Skeletal muscle tissue (tissue), 4 donors: ENCODE measurements around the gene CELA2A. TPM values are rescaled to one million over a fixed set of nuclear protein-coding genes. Genes with fewer than 3 reads are reported as not detected.

Experiments
- H3K27ac ChIP-seq: one replicate; pipeline ENCODE4 v1.7.0; 2013; ENCODE audit warnings: mild to moderate bottlenecking, low read depth, low read length, inconsistent platforms
- H3K27me3 ChIP-seq, 3 donors: one replicate each; pipeline ENCODE4 v1.7.0; 2013; ENCODE audit warnings: low read length in 3 of 3; ENCODE audit not compliant: control insufficient read depth in 3 of 3, insufficient read depth in 3 of 3
- H3K36me3 ChIP-seq, 3 donors: one replicate each; pipeline ENCODE4 v1.7.0; 2013; ENCODE audit warnings: low read length in 3 of 3; ENCODE audit not compliant: control insufficient read depth in 3 of 3, insufficient read depth in 3 of 3
- H3K4me1 ChIP-seq, 3 donors: one replicate each; pipeline ENCODE4 v1.7.0; 2013; ENCODE audit warnings: low read length in 3 of 3, mild to moderate bottlenecking in 3 of 3; ENCODE audit not compliant: control insufficient read depth in 3 of 3, insufficient read depth in 3 of 3
- H3K4me3 ChIP-seq, 3 donors: one replicate each; pipeline ENCODE4 v1.7.0; 2013; ENCODE audit warnings: low read length in 3 of 3
- H3K9ac ChIP-seq, 3 donors: one replicate each; pipeline ENCODE4 v1.7.0; 2013; ENCODE audit warnings: low read length in 3 of 3, mild to moderate bottlenecking in 3 of 3, moderate library complexity in 2 of 3, low read depth in 1 of 3
- H3K9me3 ChIP-seq, 3 donors: one replicate each; pipeline ENCODE4 v1.7.0; 2013; ENCODE audit warnings: low read length in 3 of 3; ENCODE audit not compliant: control insufficient read depth in 3 of 3
- total RNA-seq: library from RNA; depleted of rRNA; stranded (reverse); fragments of >200 nt; gene quantifications from one replicate; pipeline ENCODE4 v1.2.3, GENCODE V29; 2014
- donor health status: Osteomylitis.

CELA2A gene
- total RNA-seq, 1 donor from 2014 or later, result not detected

DNA sequence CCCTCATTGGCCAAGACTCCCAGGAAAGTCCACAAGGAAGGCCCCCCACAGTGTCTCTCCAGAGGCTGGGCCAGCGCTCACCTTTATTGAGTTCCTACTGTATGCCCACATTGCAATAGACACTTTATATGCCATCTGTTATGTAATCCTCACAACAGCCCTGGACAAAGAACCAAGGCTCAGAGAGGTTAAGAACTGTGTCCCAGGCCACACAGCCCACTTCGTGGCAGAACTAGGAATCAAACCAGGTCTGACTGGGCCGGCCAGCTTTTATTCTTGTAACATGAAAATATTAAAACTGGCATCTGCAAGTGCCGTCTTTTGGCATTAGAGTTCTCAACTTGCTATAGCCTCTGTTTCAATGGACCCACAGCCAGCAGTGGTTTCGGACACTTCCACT, 13.8 kb upstream of the CELA2A start:
- Histone ChIP-seq H3K9ac (no peak overlapping the region), H3K4me3 (no peak overlapping the region), H3K27me3 (peaks cover 0 to 19% (median 3%) of the 10 kb centered on the region in 3 donors), H3K4me1 (no peaks in the 10 kb centered on the region), H3K9me3 (no peaks in the 10 kb centered on the region), H3K36me3 (no peaks in the 10 kb centered on the region), H3K27ac (no peak overlapping the region)

DNA sequence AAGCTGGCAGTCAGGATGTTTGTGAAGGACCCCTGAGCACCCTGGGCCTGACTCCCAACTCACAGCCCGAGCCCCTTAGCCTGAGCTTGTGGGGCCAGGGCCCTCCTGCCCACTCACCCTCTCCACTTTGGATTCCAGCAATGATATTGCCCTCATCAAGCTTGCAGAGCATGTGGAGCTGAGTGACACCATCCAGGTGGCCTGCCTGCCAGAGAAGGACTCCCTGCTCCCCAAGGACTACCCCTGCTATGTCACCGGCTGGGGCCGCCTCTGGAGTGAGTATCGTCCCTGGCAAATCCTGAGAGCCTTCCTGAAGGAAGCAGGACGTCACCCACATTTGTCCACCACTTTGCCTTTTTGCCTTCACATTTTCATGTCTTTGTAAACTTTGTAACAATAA, 13.3 kb upstream of the CELA2A start:
- Histone ChIP-seq H3K4me1 (no peaks in the 10 kb centered on the region), H3K36me3 (no peaks in the 10 kb centered on the region), H3K9ac (no peak overlapping the region), H3K9me3 (no peaks in the 10 kb centered on the region), H3K27me3 (peaks cover 0 to 21% (median 3%) of the 10 kb centered on the region in 3 donors), H3K4me3 (no peak overlapping the region), H3K27ac (no peak overlapping the region)

DNA sequence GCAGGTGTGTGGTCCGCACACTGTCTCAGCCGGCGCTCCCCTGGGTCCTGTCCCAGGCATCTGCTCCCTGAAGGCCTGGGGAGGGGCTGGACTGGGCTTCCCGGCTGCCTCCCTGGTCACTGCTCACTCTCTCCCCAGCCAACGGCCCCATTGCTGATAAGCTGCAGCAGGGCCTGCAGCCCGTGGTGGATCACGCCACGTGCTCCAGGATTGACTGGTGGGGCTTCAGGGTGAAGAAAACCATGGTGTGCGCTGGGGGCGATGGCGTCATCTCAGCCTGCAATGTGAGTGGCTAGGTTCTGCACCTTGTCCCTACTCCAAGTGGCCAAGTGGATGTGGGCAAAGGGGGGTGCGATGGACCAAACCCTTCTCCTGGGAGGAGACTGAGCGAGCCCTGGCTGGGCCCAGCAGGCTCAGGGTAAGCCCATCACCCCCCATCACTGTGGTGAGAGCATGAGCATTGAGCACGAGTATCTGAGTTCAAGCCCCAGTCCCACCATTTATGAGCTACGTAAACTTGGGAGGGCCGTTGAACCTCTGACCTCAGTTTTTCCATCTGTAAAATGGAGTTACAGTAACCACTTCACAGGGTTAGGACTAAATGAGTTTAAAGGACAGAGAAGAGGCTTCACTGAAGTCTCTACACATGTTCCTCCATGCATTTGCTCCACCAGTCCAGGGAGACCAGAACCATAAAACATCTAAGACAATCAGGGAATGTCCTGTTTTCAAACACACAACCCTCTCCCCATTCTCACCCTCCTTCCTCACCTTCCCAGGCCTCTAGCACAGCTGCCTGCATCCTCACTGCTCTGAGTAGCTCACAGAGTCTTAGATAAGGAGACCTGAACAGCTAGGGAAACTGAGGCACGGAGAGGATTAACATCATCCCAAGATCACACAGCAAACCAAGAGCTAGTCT, 11.8 kb upstream of the CELA2A start:
- Histone ChIP-seq H3K9ac (no peak overlapping the region), H3K27ac (no peak overlapping the region), H3K9me3 (no peaks in the 10 kb centered on the region), H3K36me3 (no peaks in the 10 kb centered on the region), H3K27me3 (peaks cover 0 to 21% (median 3%) of the 10 kb centered on the region in 3 donors), H3K4me1 (no peaks in the 10 kb centered on the region), H3K4me3 (no peak overlapping the region)

DNA sequence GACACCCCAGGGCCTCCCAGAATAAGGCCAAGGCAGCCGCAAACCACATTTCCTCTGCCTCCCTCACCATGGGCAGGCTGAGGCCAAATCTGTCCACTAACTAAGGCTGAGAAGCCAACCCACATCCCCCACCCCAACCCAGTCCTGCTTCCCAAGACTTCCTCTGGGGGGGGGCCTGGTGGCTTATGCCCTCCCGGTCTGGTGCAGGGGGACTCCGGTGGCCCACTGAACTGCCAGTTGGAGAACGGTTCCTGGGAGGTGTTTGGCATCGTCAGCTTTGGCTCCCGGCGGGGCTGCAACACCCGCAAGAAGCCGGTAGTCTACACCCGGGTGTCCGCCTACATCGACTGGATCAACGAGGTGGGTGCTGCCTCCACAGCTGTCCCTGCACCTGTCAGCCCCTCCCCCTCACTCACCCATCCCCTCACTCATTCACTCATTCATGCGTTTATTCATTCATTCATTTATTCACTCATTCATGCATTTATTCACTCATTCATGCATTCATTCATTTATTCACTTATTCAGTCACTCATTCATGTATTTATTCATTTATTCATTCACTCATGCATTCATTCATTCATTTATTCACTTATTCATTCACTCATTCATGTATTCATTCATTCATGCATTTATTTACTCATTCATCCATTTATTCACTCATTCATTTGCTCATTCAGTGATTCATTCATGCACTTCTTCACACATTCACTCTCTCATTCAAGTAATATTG, 11.0 kb upstream of the CELA2A start:
- no peak overlapping the region for H3K4me3 ChIP-seq
- peaks cover 0 to 17% (median 3%) of the 10 kb centered on the region in 3 donors for H3K27me3 ChIP-seq
- H3K27ac ChIP-seq, result no peak overlapping the region
- no peaks in the 10 kb centered on the region for H3K36me3 ChIP-seq
- no peak overlapping the region for H3K9ac ChIP-seq
- no peaks in the 10 kb centered on the region for H3K4me1 ChIP-seq
- H3K9me3 ChIP-seq, result no peaks in the 10 kb centered on the region

DNA sequence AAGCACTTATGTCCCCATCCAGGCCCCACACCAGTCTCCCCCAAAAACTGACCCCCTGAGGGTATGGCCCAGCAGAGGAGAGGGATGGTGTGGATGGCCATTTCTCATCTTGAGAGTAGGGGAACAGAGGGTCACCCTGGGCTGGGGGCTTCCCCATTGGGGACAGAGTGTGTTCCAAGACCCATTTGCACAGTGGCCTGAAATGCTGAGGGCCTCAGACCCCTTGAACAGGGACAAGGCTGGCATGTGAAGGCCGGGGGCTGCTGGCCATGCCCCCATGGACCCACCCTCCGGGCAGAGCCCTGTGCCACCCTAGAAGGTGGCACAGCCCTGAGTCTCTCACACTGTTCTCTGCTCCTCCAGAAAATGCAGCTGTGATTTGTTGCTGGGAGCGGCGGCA, 10.3 kb upstream of the CELA2A start:
- Histone ChIP-seq H3K36me3 (no peaks in the 10 kb centered on the region), H3K27me3 (peaks cover 0 to 17% (median 3%) of the 10 kb centered on the region in 3 donors), H3K27ac (no peak overlapping the region), H3K9ac (no peak overlapping the region), H3K4me1 (no peaks in the 10 kb centered on the region), H3K4me3 (no peak overlapping the region), H3K9me3 (peaks cover 0 to 2% (median 0%) of the 10 kb centered on the region in 3 donors)

DNA sequence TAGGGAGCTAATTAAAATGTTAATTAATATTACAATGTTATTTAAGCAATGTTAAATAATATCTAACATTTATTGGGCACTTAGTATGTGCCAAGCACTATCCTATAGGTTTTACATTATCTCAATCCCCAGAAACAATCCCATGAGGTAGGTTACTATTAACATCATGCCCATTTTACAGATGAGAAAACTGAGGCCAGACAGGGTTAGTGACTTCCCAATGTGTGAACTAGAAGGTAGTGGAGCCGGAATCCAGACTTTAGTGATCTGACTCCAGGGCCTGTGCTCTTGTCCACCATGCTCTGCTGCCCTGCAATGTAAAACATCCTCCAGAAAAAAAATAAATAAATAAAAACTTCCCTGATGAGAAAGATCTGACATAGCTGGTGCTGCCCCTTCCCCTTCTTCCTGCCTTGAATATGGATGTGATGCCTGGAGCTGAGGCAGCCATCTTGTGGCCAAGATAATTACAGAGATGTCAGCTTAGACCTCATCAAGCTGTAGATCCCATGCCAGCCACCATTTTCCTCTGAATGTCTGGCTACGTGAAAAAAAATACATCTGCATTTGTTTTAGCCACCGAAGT, 7.6 kb upstream of the CELA2A start:
- no peak overlapping the region for H3K9ac ChIP-seq
- H3K4me1 ChIP-seq, result no peaks in the 10 kb centered on the region
- H3K36me3 ChIP-seq, result no peaks in the 10 kb centered on the region
- H3K9me3 ChIP-seq, result peaks cover 0 to 2% (median 0%) of the 10 kb centered on the region in 3 donors
- H3K27ac ChIP-seq, result no peak overlapping the region
- H3K27me3 ChIP-seq, result peaks cover 0 to 17% (median 3%) of the 10 kb centered on the region in 3 donors
- no peak overlapping the region for H3K4me3 ChIP-seq

DNA sequence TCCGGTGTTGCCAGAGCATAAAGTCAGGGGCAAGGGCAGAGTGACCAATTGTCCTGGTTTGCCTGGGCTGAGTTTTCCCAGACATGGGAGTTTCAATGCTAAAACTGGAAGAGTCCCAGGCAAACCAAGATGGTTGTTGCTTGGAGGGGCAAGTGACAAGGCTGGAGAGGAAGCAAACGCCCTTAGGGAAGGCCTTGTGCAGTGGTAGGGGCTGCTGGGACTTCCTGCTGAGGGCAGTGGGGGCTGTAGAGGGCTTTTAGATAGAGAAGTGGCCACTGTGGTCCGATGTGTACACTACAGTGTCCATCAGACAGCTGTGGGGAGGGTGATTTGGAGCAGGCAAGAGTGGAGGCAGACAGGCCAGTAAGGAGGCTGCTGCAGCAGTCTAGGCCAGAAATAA, 7.0 kb upstream of the CELA2A start:
- Histone ChIP-seq H3K27ac (no peak overlapping the region), H3K4me3 (no peak overlapping the region), H3K9me3 (peaks cover 0 to 2% (median 0%) of the 10 kb centered on the region in 3 donors), H3K27me3 (peaks cover 0 to 17% (median 3%) of the 10 kb centered on the region in 3 donors), H3K9ac (no peak overlapping the region), H3K36me3 (no peaks in the 10 kb centered on the region), H3K4me1 (no peaks in the 10 kb centered on the region)

DNA sequence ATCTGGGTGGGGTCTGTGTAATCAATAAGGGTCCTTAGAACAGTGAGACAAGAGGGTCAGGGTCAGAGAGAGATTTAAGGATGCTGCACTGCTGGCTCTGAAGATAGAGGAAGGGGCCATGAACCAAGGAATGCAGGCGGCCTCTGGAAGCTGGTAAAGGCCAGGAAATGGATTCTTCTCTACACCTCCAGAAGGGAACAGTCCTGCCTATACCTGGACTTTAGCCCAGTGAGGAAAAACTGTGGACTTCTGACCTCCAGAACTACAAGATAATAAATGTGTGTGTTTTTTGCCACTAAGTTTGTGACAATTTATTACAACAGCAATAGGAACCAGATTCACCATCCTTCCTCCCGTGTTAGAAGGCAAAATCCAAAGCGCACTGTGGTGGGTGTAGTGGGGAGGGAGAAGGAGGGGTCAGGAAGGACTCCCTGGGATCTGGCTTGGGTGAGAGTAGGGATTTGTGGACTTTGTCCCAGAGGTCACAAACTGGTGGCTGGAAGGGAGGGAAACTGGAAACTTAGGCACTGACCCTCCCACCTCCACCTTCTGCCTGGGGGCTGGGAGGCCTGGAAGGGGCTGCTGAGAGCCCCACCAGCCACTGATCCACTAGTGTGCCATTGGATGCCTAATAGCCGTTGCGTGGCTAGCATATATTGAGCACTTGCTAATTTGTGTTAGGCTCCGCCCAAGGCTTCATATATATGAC, 5.4 kb upstream of the CELA2A start:
- Histone ChIP-seq H3K9me3 (peaks cover 0 to 2% (median 0%) of the 10 kb centered on the region in 3 donors), H3K4me3 (no peak overlapping the region), H3K9ac (no peak overlapping the region), H3K27ac (no peak overlapping the region), H3K36me3 (no peaks in the 10 kb centered on the region), H3K4me1 (no peaks in the 10 kb centered on the region), H3K27me3 (peaks cover 0 to 15% (median 3%) of the 10 kb centered on the region in 3 donors)

DNA sequence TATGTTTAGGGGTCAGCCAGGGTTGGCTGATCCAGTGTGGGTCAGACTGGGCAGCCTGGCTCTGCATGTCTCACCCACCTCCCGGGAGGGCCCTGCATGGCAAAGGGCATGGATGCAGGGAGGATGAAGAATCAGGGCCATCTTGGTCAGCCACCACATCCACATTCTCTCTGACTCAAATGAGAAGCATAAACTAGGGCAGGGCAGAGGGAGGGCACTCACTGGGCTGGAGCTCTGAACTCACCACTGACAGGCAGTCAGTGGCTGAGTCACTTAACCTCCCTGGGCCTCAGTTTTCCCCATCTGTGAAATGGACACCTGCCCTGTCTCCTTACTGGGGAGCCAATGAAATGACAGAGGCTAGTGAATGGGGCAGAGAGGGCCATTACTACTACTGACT, 4.3 kb upstream of the CELA2A start:
- H3K9me3 ChIP-seq, result peaks cover 0 to 2% (median 0%) of the 10 kb centered on the region in 3 donors
- H3K27me3 ChIP-seq, result peaks cover 0 to 7% (median 0%) of the 10 kb centered on the region in 3 donors
- no peaks in the 10 kb centered on the region for H3K36me3 ChIP-seq
- no peaks in the 10 kb centered on the region for H3K4me1 ChIP-seq
- H3K27ac ChIP-seq, result no peak overlapping the region
- H3K9ac ChIP-seq, result no peak overlapping the region
- no peak overlapping the region for H3K4me3 ChIP-seq
